ENCODE results near the gene NOXRED1.

NOXRED1 gene

DNA sequence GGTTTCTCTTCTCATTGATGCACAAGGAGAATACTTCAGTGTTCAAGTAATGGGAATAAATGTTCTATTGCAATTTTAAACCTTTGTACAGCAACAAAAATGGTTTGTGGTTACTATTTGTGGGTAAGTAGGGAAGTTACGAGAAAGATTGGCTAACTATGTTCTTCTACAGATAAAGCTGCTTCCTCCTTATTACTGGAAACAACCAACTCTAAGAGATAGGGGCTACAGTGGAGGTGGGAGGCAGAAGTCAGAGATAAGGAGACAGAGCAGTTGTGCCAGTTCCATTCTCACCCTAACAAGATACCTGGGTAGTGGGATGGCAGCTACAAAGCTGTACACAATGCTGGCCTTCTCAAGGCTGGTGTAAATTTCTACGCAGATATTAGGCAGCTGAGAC is 16.2 kb downstream of the NOXRED1 start:
- DNase-seq: no peak

GRCh38 chr14:77406718-77407117 is 16.6 kb downstream of the NOXRED1 start:
- no peak for DNase-seq

GRCh38 chr14:77406086-77406485 is 17.2 kb downstream of the NOXRED1 start:
- no peak for DNase-seq

GRCh38 chr14:77403768-77404167 is 19.6 kb downstream of the NOXRED1 start:
- no peak for DNase-seq

GRCh38 chr14:77400216-77400615 is 23.1 kb downstream of the NOXRED1 start:
- no peak for DNase-seq

DNA sequence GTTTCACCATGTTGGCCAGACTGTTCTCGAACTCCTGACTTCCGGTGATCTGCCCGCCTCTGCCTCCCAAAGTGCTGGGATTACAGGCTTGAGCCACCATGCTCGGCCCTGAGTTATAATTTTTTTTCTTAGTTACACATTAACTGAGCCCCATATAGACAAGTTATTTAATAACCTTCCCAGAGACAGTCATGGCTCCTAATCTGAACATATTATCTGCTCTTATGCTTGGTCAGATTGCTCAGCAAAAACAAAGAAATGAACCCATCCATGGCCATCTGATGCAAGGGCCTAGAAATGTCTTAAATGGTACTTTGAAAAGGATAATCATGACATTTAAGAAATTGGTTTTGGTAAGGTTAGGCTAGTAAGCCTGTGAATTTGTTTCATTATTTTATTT is 33.1 kb downstream of the NOXRED1 start:
- DNase-seq: no peak

DNA sequence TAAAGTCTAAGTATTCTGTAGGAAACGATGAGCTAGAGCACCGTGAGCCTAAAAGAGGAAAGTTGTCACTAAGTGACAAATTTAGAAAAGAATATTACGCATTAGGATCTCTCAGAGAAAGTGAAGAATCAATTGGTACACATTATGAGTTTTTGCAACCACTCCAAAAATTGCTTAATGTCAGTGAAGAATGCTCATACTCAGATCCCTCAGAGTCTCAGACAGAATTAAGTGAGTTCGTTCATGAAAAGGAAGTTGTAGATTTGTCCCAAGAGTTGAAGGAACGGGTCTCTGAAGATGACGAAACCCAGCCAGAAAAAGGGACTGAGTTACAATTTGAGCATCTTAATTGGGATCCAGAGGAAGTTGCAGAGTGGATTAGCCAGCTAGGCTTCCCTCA is 44.6 kb downstream of the NOXRED1 start:
- DNase-seq: no peak

DNA sequence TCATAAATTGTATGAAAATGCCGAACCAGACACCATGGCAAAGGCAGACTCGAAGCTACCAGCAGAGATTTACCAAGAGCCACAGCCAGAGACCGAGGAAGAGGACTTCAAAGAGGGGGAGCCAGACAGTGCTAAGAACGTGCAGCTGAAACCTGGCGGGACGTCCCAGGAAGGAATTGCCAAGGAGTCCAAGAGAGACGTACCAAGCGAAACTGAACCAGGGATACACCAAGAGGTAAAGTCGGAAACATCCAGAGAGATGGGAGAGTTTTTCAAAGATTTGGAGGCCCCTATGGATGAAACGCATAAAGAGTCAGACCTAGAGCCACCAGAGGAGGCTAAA is 45.9 kb downstream of the NOXRED1 start:
- no peak for DNase-seq

DNA sequence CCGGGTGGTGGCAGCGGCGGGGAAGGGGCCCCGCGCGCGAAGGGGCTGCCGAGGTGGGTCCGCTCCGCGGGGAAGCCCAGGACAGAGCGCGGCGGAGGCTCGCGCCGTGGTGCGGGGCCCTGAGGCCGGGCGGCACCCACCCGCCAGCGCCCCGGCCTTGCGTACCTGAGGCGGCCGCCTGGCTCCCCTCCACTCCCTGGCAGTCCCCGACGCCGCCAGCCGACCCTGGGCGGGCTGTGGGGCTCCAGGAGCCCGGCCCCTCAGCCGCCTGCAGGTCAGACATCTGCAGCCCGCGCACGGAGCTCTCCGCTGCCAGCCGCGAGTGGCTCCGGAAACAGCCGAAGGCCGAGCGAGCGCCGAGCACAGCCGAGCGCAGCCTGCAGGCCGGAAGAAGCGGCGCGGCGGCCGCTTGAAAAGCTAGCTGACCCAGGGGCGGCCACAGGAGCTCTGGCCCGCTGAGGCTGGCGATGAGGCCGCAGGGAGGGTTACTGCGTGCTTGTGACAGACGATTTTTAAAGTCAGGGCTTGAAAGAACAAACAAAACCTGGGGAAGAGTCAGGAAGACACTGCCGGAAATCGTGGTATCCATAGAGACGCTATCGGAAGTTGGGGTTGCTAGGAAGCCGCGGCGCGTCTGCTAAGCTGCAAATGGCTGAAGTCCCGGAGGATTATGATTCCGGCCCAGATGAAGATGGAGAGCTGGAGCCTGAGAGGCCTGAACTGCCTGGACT is 46.4 kb downstream of the NOXRED1 start, which contains the start of the genes SAMD15 and TMED8:
Gene SAMD15, plus strand, starts transcription at position 609 of the 731 bp plus-strand sequence. Its CDS starts 40 bp downstream, at position 649.
Gene TMED8, minus strand, starts transcription at position 324 of the 731 bp plus-strand sequence. Its CDS starts 41 bp downstream, at position 283.
- DNase-seq: peak; percentile 62 to 74 (median 69)

DNA sequence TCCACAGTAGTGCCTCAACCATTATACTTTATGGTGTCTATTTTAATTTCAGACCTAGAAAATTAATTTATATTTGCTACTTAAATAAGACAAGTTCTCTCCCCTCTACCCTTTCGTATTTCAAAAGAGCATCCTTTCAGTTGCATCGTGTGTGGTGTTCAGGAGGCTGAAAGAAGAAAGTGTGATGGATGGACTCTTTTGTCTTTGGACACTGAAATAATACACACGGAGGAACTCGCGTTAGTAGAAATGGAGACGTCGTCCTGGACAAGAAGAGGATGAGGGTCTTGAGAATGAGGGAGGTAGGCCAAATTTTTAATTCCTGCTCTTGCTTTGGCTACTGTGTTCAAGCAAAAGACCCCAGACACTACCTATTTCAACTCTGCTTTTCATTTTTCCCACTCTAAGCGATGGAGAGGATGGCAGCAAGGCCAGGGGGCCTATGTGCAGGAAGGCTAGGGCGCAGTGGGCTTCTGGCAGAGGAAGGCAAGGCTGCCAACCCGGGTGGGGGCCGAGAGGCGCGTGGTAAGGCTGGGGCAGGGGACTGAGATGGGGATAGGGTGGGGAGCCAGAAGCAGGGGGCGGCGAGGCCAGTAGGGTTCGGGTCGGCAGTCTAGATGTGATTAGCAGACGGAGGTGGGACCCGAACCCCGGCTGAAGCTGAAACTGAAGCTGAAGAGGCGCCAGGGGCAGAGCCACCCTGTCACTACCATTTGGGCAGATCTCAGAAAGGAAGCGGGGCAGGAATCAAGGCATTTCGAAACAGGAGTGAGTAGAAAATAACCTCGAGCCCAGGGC is 47.2 kb downstream of the NOXRED1 start:
- DNase-seq: peak; percentile 1 to 27 (median 16)

GRCh38 chr14:77375164-77375950 is 48.0 kb downstream of the NOXRED1 start:
- DNase-seq: no peak

GRCh38 chr14:77372304-77372841 is 51.0 kb downstream of the NOXRED1 start:
- DNase-seq: no peak

DNA sequence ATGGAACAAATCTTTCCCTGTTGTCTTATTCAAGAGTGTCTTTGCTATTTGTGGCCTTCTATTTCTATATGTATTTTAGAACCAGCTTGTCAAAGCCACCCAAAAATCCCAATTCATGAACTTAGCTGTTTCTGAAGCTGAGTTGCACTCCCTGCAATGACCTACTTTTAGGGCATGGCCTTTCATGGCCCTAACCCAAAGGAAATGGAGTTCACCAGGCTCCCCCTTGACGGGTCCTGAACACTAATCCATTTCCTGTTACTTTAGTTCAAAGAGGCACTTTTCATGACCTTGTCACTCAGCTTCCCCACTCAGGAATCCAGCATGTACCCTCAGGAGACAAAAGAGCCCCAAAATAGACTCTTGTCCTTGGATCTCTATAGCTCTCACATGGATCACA is 54.0 kb downstream of the NOXRED1 start:
- no peak for DNase-seq

DNA sequence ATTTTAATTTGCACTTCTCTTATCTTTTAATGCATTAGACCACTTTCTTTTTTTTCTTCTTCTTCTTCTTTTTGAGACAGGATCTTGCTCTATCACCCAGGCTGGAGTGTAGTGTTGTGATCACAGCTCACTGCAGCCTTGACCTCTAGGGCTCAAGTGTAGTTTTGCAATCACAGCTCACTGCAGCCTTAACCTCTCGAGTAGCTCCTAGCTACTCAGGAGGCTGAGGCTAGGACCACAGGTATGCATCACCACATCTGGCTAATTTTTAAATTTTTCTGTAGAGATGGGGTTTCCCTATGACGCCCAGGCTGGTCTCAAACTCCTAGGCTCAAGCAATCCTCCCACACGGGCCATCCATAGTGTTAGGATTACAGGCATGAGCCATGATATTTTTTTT is 59.2 kb downstream of the NOXRED1 start:
- DNase-seq: no peak

DNA sequence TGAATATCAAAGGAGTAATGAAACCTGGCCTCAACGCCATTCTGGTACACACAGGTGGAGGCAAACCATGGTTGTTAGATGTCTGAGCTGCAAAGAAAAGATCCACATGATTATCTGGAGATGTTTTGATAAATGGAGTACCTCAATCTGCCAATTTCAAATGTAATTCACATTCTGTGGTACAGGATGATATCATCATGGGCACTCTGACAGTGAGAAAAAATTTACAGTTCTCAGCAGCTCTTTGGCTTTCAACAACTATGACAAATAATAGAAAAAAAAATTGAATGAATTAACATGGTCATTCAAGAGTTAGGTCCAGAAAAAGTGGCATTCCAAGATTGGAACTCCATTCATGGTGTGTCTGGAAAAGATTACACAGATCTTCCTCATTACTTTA is 63.7 kb downstream of the NOXRED1 start:
- DNase-seq: no peak

DNA sequence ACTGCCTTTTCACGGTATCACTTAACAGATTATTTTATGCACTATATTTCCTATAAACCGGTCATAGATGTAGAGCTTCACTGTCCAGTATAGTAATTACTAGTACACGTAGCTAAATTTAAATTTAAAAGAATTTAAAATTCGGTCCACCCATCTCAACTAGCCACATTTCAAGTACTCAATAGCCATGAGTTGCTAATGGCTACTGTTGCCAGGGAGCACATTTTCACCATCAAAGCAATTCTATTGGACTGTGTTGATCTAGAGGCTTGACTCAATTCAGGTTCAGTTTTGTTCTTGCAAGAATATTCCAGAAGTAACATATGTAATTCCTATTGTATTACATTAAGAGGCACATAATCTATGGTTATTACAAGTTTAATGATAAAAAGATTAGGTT is 66.4 kb downstream of the NOXRED1 start:
- DNase-seq: no peak

DNA sequence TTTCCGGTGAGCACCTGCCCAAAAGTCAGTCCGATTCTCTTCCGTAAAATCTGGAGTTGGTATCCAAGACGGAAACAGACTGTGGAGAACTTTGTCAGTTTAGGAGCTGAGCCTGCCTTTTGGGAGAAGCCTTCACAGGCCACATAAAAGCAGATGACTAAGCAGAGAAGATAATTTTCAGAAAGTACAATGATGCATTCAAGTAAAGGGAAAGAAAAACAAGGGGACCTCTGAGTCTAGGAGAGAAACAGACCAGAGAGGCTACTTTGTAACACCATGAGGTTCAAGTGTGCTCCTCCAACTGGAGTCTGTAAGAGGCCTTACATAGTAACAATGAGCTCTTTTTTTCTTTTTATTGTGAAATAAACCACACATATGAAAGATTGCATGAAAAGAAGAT is 67.5 kb downstream of the NOXRED1 start:
- DNase-seq: no peak

- DNase-seq: no peak
Observed at GRCh38 chr14:77353469-77354141, 69.7 kb downstream of the NOXRED1 start.

- no peak for DNase-seq
Observed at GRCh38 chr14:77347751-77348150, 75.6 kb downstream of the NOXRED1 start.

- DNase-seq: no peak
Observed at GRCh38 chr14:77346495-77346894, 76.8 kb downstream of the NOXRED1 start.

- DNase-seq: no peak
Observed at GRCh38 chr14:77344377-77344996, 78.8 kb downstream of the NOXRED1 start.
